NCI-H524 (cell line): Measurements from ENCODE around the gene TSPAN5.

Experiments used
- DNase-seq, 2 experiments: peaks; one replicate each; lab custom pipeline; 2025; lab: John Stamatoyannopoulos, UW

The TSPAN5 gene

GRCh38 chr4:98517218-98518021 lies 141.0 kb downstream of the TSPAN5 start:
- DNase-seq = no peak

GRCh38 chr4:98516441-98517217 lies 141.8 kb downstream of the TSPAN5 start:
- peak; percentile 71 to 80 for DNase-seq

DNA sequence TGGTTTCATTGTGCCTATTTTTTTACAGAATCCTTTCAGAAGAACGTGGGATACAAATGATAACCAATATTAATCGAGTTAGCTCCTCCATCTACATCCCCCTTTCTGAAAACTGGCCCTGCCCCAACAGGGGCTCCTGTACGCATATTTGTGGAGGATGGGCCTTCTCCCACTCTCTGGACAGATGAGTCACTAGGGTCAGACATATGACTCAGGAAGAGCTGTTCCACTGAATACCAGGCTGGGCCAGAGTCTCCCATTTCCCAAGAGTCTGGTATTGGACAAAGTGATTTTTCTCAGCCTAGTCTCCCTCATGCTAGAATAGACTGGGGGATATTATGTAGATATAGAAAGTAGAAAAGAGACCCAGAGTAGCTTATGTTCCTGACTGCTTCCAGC lies 142.4 kb downstream of the TSPAN5 start:
- no peak for DNase-seq

GRCh38 chr4:98515470-98515809 lies 143.0 kb downstream of the TSPAN5 start:
- no peak for DNase-seq

DNA sequence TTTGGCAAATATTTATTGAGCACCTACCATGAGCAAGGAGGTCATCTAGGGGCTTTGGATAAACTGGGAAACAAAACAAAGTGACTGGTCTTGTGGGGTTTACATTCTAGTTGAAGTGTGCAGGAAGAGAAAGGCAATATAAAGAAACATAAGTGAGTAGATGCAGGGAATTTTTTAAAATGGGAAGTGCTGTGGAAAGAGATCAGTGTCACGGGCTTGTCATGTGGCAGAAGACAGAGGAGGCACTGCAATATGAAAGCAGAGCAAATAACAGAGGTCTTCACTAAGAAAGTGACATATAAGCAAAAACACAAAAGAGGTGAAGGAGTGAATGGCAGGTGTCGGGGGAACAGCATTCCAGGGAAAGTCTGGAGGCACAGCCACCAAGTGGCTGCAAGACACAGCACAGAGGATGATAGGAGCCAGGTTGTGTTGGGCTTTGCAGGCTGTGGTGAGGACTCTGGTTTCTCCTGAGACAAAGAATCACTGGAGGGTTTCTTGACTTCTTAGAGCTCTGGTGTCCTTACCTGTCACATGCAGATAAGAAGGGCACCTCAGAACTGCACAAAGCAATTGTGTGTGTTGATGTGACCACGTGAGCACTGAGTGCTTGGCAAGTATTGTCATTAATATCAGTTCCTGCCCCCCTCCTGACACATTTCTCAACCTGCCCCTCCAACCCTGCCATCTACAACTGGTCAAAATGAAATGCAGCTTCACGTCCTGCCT lies 143.5 kb downstream of the TSPAN5 start:
- no peak for DNase-seq

- DNase-seq = no peak
Observed at GRCh38 chr4:98512918-98513317, 145.5 kb downstream of the TSPAN5 start.

- DNase-seq = no peak
Observed at GRCh38 chr4:98510757-98511517, 147.5 kb downstream of the TSPAN5 start.

DNA sequence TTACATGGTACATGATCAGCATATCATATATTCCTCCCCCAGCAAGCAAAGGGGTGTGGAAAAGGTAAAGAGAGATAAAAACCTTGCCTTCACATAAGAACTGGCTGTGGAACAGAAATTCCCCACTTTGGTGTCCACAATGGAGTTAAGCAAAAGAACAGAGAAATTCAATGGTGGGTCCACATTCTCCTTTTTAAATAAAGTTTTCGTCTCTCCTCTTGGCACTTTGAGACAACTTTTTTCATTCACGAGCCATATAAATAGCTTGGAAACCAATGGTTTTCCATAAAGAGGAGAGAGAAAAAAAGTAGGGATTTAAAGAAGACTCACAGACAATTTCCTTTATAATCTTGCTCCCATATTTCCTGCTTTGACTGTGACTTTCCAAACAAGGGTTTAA lies 148.1 kb downstream of the TSPAN5 start:
- no peak for DNase-seq

GRCh38 chr4:98509721-98510120 lies 148.7 kb downstream of the TSPAN5 start:
- DNase-seq = no peak

GRCh38 chr4:98508829-98509598 lies 149.4 kb downstream of the TSPAN5 start:
- DNase-seq = peak in 1 of 2 experiments; percentile 50

- no peak for DNase-seq
Observed at GRCh38 chr4:98508248-98508647, 150.2 kb downstream of the TSPAN5 start.

DNA sequence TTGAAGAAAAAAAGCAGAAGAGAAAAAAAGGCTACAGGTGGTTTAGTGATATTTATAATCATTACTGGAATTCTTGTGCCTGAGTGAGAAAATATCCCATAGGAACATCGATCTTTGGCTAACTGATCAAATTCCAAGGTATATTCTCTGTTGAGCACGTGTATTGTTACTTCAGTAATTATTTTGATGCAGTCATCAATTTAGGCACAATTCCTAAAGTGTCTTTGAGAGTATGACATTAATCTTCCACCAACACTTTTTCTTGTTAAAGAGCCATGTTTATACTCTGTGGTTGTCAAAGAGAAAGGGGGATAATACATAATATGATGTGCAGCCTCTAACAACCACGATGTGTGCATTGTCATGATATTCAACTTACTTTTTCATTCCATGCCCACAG lies 151.1 kb downstream of the TSPAN5 start:
- no peak for DNase-seq

DNA sequence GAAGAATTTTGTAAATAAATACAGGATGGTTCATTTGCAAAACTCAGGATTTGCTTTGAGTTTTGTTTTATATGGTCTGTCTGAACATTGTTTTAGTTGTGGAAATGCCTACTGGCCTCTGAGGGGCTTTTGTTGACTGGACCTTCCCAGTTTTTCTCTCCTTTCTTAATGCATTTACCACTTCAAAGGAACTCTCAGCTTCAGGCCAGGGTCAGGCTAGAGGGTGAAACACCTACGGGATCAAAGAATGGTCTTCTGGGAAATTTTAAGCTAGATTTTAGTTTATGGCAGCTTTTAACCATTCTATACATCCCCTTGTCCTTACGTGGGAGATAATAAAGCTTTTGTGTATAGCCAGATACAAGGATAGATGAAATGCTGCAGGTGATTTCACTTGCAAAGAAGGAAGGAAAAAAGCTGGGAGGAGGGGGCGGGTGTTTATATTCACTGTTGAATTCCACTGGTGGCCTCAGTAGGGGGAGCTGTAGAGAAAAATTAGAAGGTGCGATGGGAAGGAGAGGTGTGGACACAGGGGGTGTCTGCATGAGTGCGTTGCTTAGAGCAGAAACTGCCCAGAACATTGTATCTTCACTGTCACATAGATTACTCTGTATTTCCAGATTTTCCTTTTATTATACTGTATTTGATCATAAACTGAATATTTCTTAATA lies 151.8 kb downstream of the TSPAN5 start:
- DNase-seq = no peak

DNA sequence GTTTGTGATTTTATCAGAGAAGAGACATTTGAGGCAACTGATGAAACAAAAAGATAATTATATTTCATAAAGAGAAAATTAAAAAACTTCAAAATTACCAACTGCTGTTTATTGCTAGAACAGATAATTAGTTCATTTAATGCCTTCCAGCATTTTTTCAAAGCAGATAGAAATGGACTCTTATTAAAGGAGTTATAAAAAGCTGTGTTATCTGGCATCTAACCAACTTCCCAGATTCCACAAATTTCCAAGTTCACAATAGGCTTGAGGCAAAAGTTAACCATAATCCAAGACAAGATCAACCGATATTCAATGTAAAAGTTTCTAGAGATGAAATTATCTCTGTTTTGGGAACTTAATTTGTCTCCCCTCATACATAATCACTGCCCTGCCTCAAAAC lies 152.4 kb downstream of the TSPAN5 start:
- DNase-seq = no peak

GRCh38 chr4:98504091-98504490 lies 154.3 kb downstream of the TSPAN5 start:
- DNase-seq = no peak

DNA sequence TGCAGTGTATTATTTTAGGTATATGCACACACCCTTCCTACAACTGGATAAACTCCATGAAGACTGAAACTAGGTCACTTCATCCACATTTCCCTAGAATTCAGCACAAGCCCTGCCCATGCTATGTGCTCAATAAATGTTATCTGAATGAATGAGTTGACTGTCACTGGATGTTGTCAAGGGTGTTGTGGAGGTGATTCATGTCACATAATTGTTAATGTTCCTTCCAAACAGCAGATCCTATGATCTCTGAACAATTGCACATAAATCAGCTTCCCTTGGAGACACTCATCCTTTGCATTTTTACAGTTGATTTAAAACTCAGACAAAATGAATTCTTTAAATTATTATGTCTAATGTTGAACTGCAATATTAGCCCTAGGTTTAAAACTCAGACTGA lies 154.7 kb downstream of the TSPAN5 start:
- DNase-seq = no peak

- no peak for DNase-seq
Observed at GRCh38 chr4:98502624-98503023, 155.8 kb downstream of the TSPAN5 start.

DNA sequence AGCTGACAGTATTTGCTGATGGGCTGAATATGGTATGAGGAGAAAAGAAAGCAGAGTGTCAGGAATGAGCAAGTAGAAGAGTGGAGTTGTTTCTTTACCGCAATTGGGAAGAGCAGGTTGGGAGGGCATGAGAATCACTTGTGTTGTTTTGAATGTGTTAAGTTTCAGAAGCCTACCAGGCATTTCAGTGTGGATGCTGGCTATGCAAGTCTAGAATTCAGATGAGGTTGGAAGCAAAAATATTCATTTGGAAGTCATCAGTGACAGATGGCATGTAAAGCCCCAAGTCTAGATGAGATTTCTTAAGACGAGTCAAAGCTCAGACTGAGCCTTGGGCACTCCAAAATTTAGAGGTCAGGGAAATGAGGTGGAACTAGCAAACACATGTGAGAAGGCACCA lies 156.4 kb downstream of the TSPAN5 start:
- no peak for DNase-seq

GRCh38 chr4:98501383-98501782 lies 157.0 kb downstream of the TSPAN5 start:
- no peak for DNase-seq

- DNase-seq = no peak
Observed at GRCh38 chr4:98498774-98499173, 159.6 kb downstream of the TSPAN5 start.
